GM18511 (cell line): ENCODE results near the gene FMNL2.

ENCODE experiments used
- ATAC-seq: cut with Tn5 transposase; IDR thresholded peaks from one replicate; pipeline ENCODE4 v1.9.1; 2021; ENCODE audit warnings: mild to moderate bottlenecking, moderate library complexity; ENCODE audit not compliant: unreplicated experiment

FMNL2 gene

GRCh38 chr2:152400607-152401214, 65.7 kb downstream of the FMNL2 start:
- ATAC-seq, result no peak

- ATAC-seq, result no peak
Observed at GRCh38 chr2:152402780-152403759, 68.1 kb downstream of the FMNL2 start.

- peak; percentile 8 for ATAC-seq
Observed at GRCh38 chr2:152405206-152406118, 70.5 kb downstream of the FMNL2 start.

GRCh38 chr2:152406119-152406835, 71.3 kb downstream of the FMNL2 start:
- peak; percentile 49 for ATAC-seq

- ATAC-seq, result no peak
Observed at GRCh38 chr2:152406836-152407161, 71.8 kb downstream of the FMNL2 start.

GRCh38 chr2:152407204-152407721, 72.3 kb downstream of the FMNL2 start:
- peak; percentile 88 for ATAC-seq

- ATAC-seq, result no peak
Observed at GRCh38 chr2:152407806-152408205, 72.8 kb downstream of the FMNL2 start.

- no peak for ATAC-seq
Observed at GRCh38 chr2:152408254-152408653, 73.3 kb downstream of the FMNL2 start.

- ATAC-seq, result no peak
Observed at GRCh38 chr2:152409386-152410164, 74.6 kb downstream of the FMNL2 start.

GRCh38 chr2:152410165-152410597, 75.2 kb downstream of the FMNL2 start:
- no peak for ATAC-seq

GRCh38 chr2:152411154-152411553, 76.2 kb downstream of the FMNL2 start:
- ATAC-seq, result no peak

- no peak for ATAC-seq
Observed at GRCh38 chr2:152413228-152414030, 78.5 kb downstream of the FMNL2 start.

- ATAC-seq, result peak; percentile 49
Observed at GRCh38 chr2:152415231-152415642, 80.3 kb downstream of the FMNL2 start.

- ATAC-seq, result no peak
Observed at GRCh38 chr2:152415796-152416195, 80.8 kb downstream of the FMNL2 start.

- peak; percentile 43 for ATAC-seq
Observed at GRCh38 chr2:152418688-152419087, 83.7 kb downstream of the FMNL2 start.

GRCh38 chr2:152419944-152420343, 85.0 kb downstream of the FMNL2 start:
- ATAC-seq, result no peak

GRCh38 chr2:152420363-152420762, 85.4 kb downstream of the FMNL2 start:
- ATAC-seq, result no peak

- no peak for ATAC-seq
Observed at GRCh38 chr2:152420936-152421335, 86.0 kb downstream of the FMNL2 start.
